H1 (cell line): ENCODE data around the gene C9orf50. TPM values are rescaled to one million over a fixed set of nuclear protein-coding genes. Genes with fewer than 3 reads are reported as not detected.

ENCODE experiments used
- HDAC6 ChIP-seq: IDR thresholded peaks from one replicate; pipeline ENCODE4 v1.7.1; 2012; ENCODE audit warnings: low read depth, mild to moderate bottlenecking, inconsistent platforms, low read length, moderate library complexity
- JUN ChIP-seq: IDR thresholded peaks from 2 replicates; pipeline ENCODE4 v1.6.1; 2011; ENCODE audit warnings: low read depth, mild to moderate bottlenecking, improper control_type of control experiment, low read length
- polyA plus RNA-seq, 7 experiments: library from polyadenylated mRNA; depleted of rRNA in 3 of 7; stranded (reverse) in 5 of 7; unstranded in 2 of 7; fragments of >200 nt in 5 of 7; fragments of 200-250 nt in 2 of 7; gene quantifications; 1 replicate in 5 of 7; 2 replicates in 1 of 7; 4 replicates in 1 of 7; pipeline versions ENCODE4 v1.2.1 to v1.2.3, GENCODE V29; 2011 to 2013; ENCODE audit warnings: missing spikeins in 2 of 7, mixed read lengths in 2 of 7
- total RNA-seq: library from RNA; stranded (reverse); fragmentation: NEBNext Ultra II Directional; extraction: Animal tissue kit (Norgen Biotek cat#: 25700); gene quantifications from 2 replicates; pipeline ENCODE4 v1.2.1, GENCODE V29; 2021

The C9orf50 gene
- total and polyA plus RNA-seq, 2 of the 8 experiments (the other 6 are each of a cell fraction or from before 2014, with no cell fraction given) = not detected

- TF ChIP-seq JUN = no peak
- TF ChIP-seq HDAC6 = no peak
Observed at GRCh38 chr9:129566563-129567266, 54.2 kb downstream of the C9orf50 start (continued).
